SH-SY5Y (cell line): ENCODE measurements around the gene HTR2B.

ENCODE experiments used
- GATA2 ChIP-seq: IDR thresholded peaks from 2 replicates; pipeline ENCODE4 v1.6.1; 2011; ENCODE audit warnings: mild to moderate bottlenecking, low read depth, low read length
- GATA3 ChIP-seq: IDR thresholded peaks from 2 replicates; pipeline ENCODE4 v1.6.1; 2011; ENCODE audit warnings: low read depth, mild to moderate bottlenecking, low read length, moderate library complexity

- TF ChIP-seq GATA2 (peak; percentile 66), GATA3 (peak; percentile 38; the same call in 1 of the 2 replicates)
Measured at GRCh38 chr2:231123362-231123898, 1.4 kb downstream of the HTR2B start.
